Activated naive CD4-positive, alpha-beta T cell treated with anti-CD3 and anti-CD28 coated beads, Interleukin-2, amount 10 ng/mL, durations not matched to agents 7 days and 5 days (primary cell): ENCODE data around the gene LRBA.

Experiments
- CTCF ChIA-PET: fragments of 350-600 bp; sonication (Branson Sonifier 250); formaldehyde crosslinking; loops from one replicate; lab custom pipeline; 2021; ENCODE audit warnings: antibody characterized with exemption; lab: Charles Lee
- DNase-seq: peaks from one replicate; pipeline ENCODE4 v3.0.0-alpha.2; 2020
- H3K27ac Mint-ChIP-seq: one replicate; pipeline ENCODE4 v1.8.0; 2021; ENCODE audit warnings: mild to moderate bottlenecking, moderate library complexity, mixed read lengths
- H3K27me3 Mint-ChIP-seq: one replicate; pipeline ENCODE4 v1.8.0; 2021; ENCODE audit warnings: mild to moderate bottlenecking, mixed read lengths
- H3K36me3 Mint-ChIP-seq: one replicate; pipeline ENCODE4 v1.8.0; 2021; ENCODE audit warnings: mixed read lengths
- H3K4me1 Mint-ChIP-seq: one replicate; pipeline ENCODE4 v1.8.0; 2021; ENCODE audit warnings: mixed read lengths
- H3K4me3 Mint-ChIP-seq: one replicate; pipeline ENCODE4 v1.8.0; 2021; ENCODE audit warnings: mild to moderate bottlenecking, moderate library complexity, mixed read lengths
- H3K9me3 Mint-ChIP-seq: one replicate; pipeline ENCODE4 v1.8.0; 2021; ENCODE audit warnings: mixed read lengths

Gene LRBA

DNA sequence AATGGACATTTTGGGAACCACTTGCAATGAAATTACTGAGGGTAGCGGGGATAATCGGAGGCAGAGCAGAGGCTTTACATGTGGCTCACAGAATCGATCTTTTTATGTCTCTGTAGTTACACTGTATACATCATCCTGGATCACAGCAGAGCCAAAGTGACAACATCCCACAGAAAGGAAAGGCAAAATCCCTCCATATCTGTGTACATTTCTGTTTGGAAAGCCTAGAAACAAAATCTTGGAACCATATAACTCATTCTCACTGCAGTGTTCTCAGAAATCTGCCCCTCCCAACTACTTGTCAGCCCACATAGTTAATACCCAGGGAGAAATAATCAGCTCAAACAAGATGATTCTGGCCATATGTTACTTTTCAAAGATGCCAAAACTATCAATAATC, 725.2 kb downstream of the LRBA start:
- Mint-ChIP-seq H3K4me1 (no peaks in the 10 kb centered on the region), H3K4me3 (no peak overlapping the region), H3K36me3 (no peaks in the 10 kb centered on the region), H3K27me3 (no peaks in the 10 kb centered on the region), H3K9me3 (no peaks in the 10 kb centered on the region), H3K27ac (no peak overlapping the region)
- CTCF ChIA-PET: no interaction called here
- no peak for DNase-seq

GRCh38 chr4:150289198-150289597, 725.9 kb downstream of the LRBA start:
- Mint-ChIP-seq H3K9me3 (no peaks in the 10 kb centered on the region), H3K36me3 (no peaks in the 10 kb centered on the region), H3K27ac (no peak overlapping the region), H3K4me3 (no peak overlapping the region), H3K27me3 (no peaks in the 10 kb centered on the region), H3K4me1 (no peaks in the 10 kb centered on the region)
- no peak for DNase-seq
- CTCF ChIA-PET: no interaction called here

DNA sequence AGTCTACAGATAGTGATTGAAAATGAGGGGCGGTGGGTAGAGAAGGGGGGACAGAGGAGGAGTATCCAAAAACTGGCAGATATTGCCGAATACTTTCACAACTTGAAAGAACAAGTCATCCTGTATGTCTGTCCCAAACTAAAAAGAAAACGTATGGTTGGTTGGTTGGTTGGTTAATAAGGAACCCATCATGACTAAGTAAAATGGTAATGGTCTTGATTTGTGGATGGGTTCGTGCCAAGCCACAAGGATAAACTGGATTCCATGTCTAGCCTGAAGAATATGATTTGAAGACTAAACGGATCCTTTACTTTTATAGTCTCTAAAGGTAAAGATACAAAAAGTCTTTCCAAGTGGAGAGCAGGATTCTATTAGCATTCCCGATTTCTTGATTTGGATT, 728.4 kb downstream of the LRBA start:
- CTCF ChIA-PET: no interaction called here
- H3K27ac Mint-ChIP-seq: no peak overlapping the region
- no peaks in the 10 kb centered on the region for H3K4me1 Mint-ChIP-seq
- H3K9me3 Mint-ChIP-seq: no peaks in the 10 kb centered on the region
- DNase-seq: no peak
- H3K27me3 Mint-ChIP-seq: no peaks in the 10 kb centered on the region
- H3K36me3 Mint-ChIP-seq: peaks cover 2% of the 10 kb centered on the region
- no peak overlapping the region for H3K4me3 Mint-ChIP-seq

DNA sequence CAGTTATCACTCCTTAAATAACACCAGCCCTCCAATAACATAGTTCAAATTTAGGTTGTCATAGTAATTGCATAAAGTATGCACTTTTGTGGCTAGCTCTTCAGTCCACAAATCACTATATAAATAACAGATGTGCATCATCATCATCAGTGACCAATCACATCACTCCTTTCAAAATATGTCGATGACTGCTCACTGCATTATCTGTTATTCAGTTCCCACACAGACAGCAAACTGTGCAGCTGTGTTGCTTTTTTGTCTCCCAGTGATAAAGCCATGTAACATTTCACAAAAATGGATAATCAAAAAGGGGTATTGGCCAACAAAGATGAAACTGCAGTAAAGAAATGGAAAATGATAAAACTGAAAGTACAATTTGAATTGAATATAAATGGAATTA, 731.4 kb downstream of the LRBA start:
- Mint-ChIP-seq H3K4me1 (no peaks in the 10 kb centered on the region), H3K4me3 (no peak overlapping the region), H3K36me3 (peaks cover 14% of the 10 kb centered on the region), H3K27ac (no peak overlapping the region), H3K27me3 (no peaks in the 10 kb centered on the region), H3K9me3 (no peaks in the 10 kb centered on the region)
- CTCF ChIA-PET: interaction anchor here (0.9 kb wide), 1 partner anchor 66 kb away, joined by 3 read pairs; no protein-coding TSS in a partner anchor
- no peak for DNase-seq

GRCh38 chr4:150280975-150281374, 734.1 kb downstream of the LRBA start:
- Mint-ChIP-seq H3K9me3 (peaks cover 2% of the 10 kb centered on the region), H3K4me3 (no peak overlapping the region), H3K4me1 (no peaks in the 10 kb centered on the region), H3K27me3 (no peaks in the 10 kb centered on the region), H3K36me3 (peaks cover 33% of the 10 kb centered on the region), H3K27ac (no peak overlapping the region)
- DNase-seq: no peak
- CTCF ChIA-PET: no interaction called here

GRCh38 chr4:150280081-150280895, 734.8 kb downstream of the LRBA start:
- H3K4me3 Mint-ChIP-seq: no peak overlapping the region
- H3K27ac Mint-ChIP-seq: no peak overlapping the region
- CTCF ChIA-PET: interaction anchor here (1.5 kb wide), 1 partner anchor 17 kb away, joined by 3 read pairs; no protein-coding TSS in a partner anchor
- peaks cover 6% of the 10 kb centered on the region for H3K9me3 Mint-ChIP-seq
- H3K36me3 Mint-ChIP-seq: peaks cover 38% of the 10 kb centered on the region
- H3K27me3 Mint-ChIP-seq: no peaks in the 10 kb centered on the region
- H3K4me1 Mint-ChIP-seq: no peaks in the 10 kb centered on the region
- no peak for DNase-seq

GRCh38 chr4:150278206-150278605, 736.9 kb downstream of the LRBA start:
- H3K27ac Mint-ChIP-seq: no peak overlapping the region
- H3K4me3 Mint-ChIP-seq: no peak overlapping the region
- no peaks in the 10 kb centered on the region for H3K27me3 Mint-ChIP-seq
- no peak for DNase-seq
- peaks cover 8% of the 10 kb centered on the region for H3K9me3 Mint-ChIP-seq
- H3K4me1 Mint-ChIP-seq: no peaks in the 10 kb centered on the region
- CTCF ChIA-PET: no interaction called here
- H3K36me3 Mint-ChIP-seq: peaks cover 47% of the 10 kb centered on the region

DNA sequence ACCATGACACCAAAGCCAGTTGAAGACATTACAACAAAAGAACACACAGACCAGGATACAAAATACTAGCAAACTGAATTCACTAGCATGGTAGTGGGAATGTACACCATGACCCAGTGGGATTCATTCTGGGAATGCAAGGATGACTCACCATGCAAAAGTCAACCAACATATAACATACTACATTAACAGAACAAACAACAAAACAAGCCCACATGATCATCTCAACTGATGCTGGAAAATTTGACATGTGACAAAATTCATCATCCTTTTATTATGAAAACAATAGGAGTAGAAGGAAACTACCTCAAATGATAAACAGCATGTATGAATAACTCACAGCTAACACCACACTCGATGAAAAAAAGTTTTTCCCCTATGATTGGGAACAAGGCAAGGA, 746.6 kb downstream of the LRBA start:
- Mint-ChIP-seq H3K36me3 (peaks cover 32% of the 10 kb centered on the region), H3K9me3 (peaks cover 2% of the 10 kb centered on the region), H3K4me1 (no peaks in the 10 kb centered on the region), H3K27me3 (no peaks in the 10 kb centered on the region), H3K27ac (no peak overlapping the region), H3K4me3 (no peak overlapping the region)
- DNase-seq: no peak
- CTCF ChIA-PET: no interaction called here

DNA sequence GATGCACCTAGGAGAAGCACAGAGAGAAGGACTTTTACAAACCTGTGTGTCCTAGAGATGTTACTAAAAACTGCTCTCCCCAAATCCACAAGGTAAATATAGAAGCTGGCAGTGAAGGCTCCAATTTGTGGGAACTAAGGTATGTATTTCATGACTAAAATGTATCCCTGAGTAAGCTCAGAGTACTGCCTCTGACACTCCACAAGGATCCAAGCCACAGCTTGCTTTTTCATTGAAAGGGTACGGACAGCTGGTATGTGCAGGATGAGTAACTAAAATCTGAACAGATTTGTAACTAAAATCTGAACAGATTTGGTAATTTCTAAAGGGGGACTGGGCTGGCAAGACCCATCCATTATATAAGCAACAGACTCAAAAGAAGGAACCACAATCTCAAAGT, 749.3 kb downstream of the LRBA start:
- Mint-ChIP-seq H3K27ac (no peak overlapping the region), H3K4me1 (no peaks in the 10 kb centered on the region), H3K36me3 (peaks cover 25% of the 10 kb centered on the region), H3K9me3 (peaks cover 2% of the 10 kb centered on the region), H3K27me3 (no peaks in the 10 kb centered on the region), H3K4me3 (no peak overlapping the region)
- DNase-seq: no peak
- CTCF ChIA-PET: interaction anchor here (0.5 kb wide), 1 partner anchor 29 kb away, joined by 3 read pairs; no protein-coding TSS in a partner anchor

GRCh38 chr4:150264595-150265161, 750.4 kb downstream of the LRBA start:
- Mint-ChIP-seq H3K9me3 (no peaks in the 10 kb centered on the region), H3K4me3 (no peak overlapping the region), H3K27me3 (no peaks in the 10 kb centered on the region), H3K36me3 (peaks cover 17% of the 10 kb centered on the region), H3K4me1 (no peaks in the 10 kb centered on the region), H3K27ac (no peak overlapping the region)
- no peak for DNase-seq
- CTCF ChIA-PET: no interaction called here

DNA sequence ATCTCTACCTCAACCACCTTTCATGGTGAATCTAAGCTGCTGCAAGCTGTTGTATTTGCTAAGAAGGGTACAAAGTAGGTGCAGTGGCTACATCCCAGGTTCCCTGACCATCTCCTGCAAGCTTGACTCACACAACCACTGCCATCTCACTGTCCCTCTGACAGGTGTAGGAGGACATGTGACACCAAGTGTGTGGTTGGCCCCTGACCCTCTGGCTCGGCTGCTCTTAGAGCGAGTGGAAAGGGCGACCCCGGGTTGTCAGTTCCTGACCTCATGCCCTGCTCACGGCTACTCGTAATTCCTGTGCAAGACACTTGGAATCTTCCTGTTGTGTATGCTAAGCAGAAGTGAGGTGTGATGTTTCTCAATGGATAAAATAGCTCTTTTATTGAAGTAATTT, 752.5 kb downstream of the LRBA start:
- DNase-seq: no peak
- no peak overlapping the region for H3K4me3 Mint-ChIP-seq
- no peak overlapping the region for H3K27ac Mint-ChIP-seq
- H3K27me3 Mint-ChIP-seq: no peaks in the 10 kb centered on the region
- no peaks in the 10 kb centered on the region for H3K9me3 Mint-ChIP-seq
- H3K36me3 Mint-ChIP-seq: peaks cover 14% of the 10 kb centered on the region
- CTCF ChIA-PET: interaction anchor here (0.5 kb wide), 1 partner anchor 57 kb away, joined by 3 read pairs; no protein-coding TSS in a partner anchor
- H3K4me1 Mint-ChIP-seq: no peaks in the 10 kb centered on the region

- H3K4me3 Mint-ChIP-seq: no peak overlapping the region
- no peak overlapping the region for H3K27ac Mint-ChIP-seq
- no peaks in the 10 kb centered on the region for H3K9me3 Mint-ChIP-seq
- H3K27me3 Mint-ChIP-seq: no peaks in the 10 kb centered on the region
- DNase-seq: no peak
- CTCF ChIA-PET: no interaction called here
- H3K4me1 Mint-ChIP-seq: no peaks in the 10 kb centered on the region
- peaks cover 12% of the 10 kb centered on the region for H3K36me3 Mint-ChIP-seq
These were observed 753.5 kb downstream of the LRBA start for GRCh38 chr4:150261571-150261970.

- no peaks in the 10 kb centered on the region for H3K4me1 Mint-ChIP-seq
These were observed 755.1 kb downstream of the LRBA start for GRCh38 chr4:150259861-150260567.

GRCh38 chr4:150258569-150258968, 756.5 kb downstream of the LRBA start:
- Mint-ChIP-seq H3K9me3 (no peaks in the 10 kb centered on the region), H3K4me1 (no peaks in the 10 kb centered on the region), H3K36me3 (no peaks in the 10 kb centered on the region), H3K27me3 (peaks cover 4% of the 10 kb centered on the region), H3K4me3 (no peak overlapping the region), H3K27ac (no peak overlapping the region)
- CTCF ChIA-PET: no interaction called here
- DNase-seq: no peak

More at GRCh38 chr4:150259861-150260567, 755.1 kb downstream of the LRBA start:
- no peak for DNase-seq
- H3K27me3 Mint-ChIP-seq: no peaks in the 10 kb centered on the region
- H3K9me3 Mint-ChIP-seq: no peaks in the 10 kb centered on the region
- peaks cover 6% of the 10 kb centered on the region for H3K36me3 Mint-ChIP-seq
- CTCF ChIA-PET: no interaction called here
- H3K4me3 Mint-ChIP-seq: no peak overlapping the region
- H3K27ac Mint-ChIP-seq: no peak overlapping the region
